CD4-positive, alpha-beta memory T cell (primary cell): ENCODE results near the gene HNRNPA3. TPM values are rescaled to one million over a fixed set of nuclear protein-coding genes. Genes with fewer than 3 reads are reported as not detected.

Source experiments
- CTCF ChIA-PET: fragments of 350-600 bp; sonication (Branson Sonifier 250); formaldehyde crosslinking; loops from one replicate; lab custom pipeline; 2021; ENCODE audit warnings: inconsistent platforms; ENCODE audit not compliant: partially characterized antibody; lab: Charles Lee
- POLR2A ChIA-PET: fragments of 350-600 bp; sonication (Branson Sonifier 250); formaldehyde crosslinking; loops from one replicate; lab custom pipeline; 2021; ENCODE audit not compliant: partially characterized antibody; lab: Charles Lee
- DNase-seq, 5 donors: peaks; one replicate each; pipeline versions ENCODE4 v3.0.0 to v3.0.0-alpha.2; 2020 to 2022; ENCODE audit warnings: mixed read lengths in 1 of 5
- H3K27ac ChIP-seq: one replicate; pipeline ENCODE4 v1.7.0; 2013; ENCODE audit warnings: low read depth, low read length
- H3K27me3 ChIP-seq: 2 replicates; pipeline ENCODE4 v1.7.0; 2013; ENCODE audit warnings: mild to moderate bottlenecking, low read length, moderate library complexity; ENCODE audit not compliant: insufficient read depth
- H3K36me3 ChIP-seq: 2 replicates; pipeline ENCODE4 v1.7.0; 2013; ENCODE audit warnings: mild to moderate bottlenecking, low read length, moderate library complexity; ENCODE audit not compliant: insufficient read depth
- H3K4me1 ChIP-seq: 2 replicates; pipeline ENCODE4 v1.7.0; 2013; ENCODE audit warnings: mild to moderate bottlenecking, low read length, moderate library complexity; ENCODE audit not compliant: insufficient read depth
- H3K4me3 ChIP-seq, 2 donors: one replicate each; pipeline ENCODE4 v1.7.0; 2013; ENCODE audit warnings: low read length in 2 of 2, mild to moderate bottlenecking in 1 of 2
- H3K9me3 ChIP-seq, 2 donors: one replicate each; pipeline ENCODE4 v1.7.0; 2013; ENCODE audit warnings: low read length in 2 of 2, control low read depth in 1 of 2; ENCODE audit not compliant: control insufficient read depth in 1 of 2
- H3K27ac Mint-ChIP-seq, 7 donors: one replicate each; pipeline ENCODE4 v1.8.0; 2020 to 2021; ENCODE audit warnings: mixed read lengths in 7 of 7, mild to moderate bottlenecking in 6 of 7, inconsistent platforms in 3 of 7, moderate library complexity in 3 of 7
- H3K27me3 Mint-ChIP-seq, 2 donors: one replicate each; pipeline ENCODE4 v1.8.0; 2020 to 2021; ENCODE audit warnings: mixed read lengths in 2 of 2
- H3K36me3 Mint-ChIP-seq, 2 donors: one replicate each; pipeline ENCODE4 v1.8.0; 2020 to 2021; ENCODE audit warnings: mixed read lengths in 2 of 2, inconsistent platforms in 1 of 2, mild to moderate bottlenecking in 1 of 2
- H3K4me1 Mint-ChIP-seq, 4 donors: one replicate each; pipeline ENCODE4 v1.8.0; 2020 to 2021; ENCODE audit warnings: mixed read lengths in 4 of 4, mild to moderate bottlenecking in 1 of 4
- H3K4me3 Mint-ChIP-seq, 8 donors: one replicate each; pipeline ENCODE4 v1.8.0; 2020 to 2021; ENCODE audit warnings: mixed read lengths in 8 of 8, mild to moderate bottlenecking in 7 of 8, moderate library complexity in 6 of 8, inconsistent platforms in 3 of 8
- H3K9me3 Mint-ChIP-seq, 8 donors: one replicate each; pipeline ENCODE4 v1.8.0; 2020 to 2021; ENCODE audit warnings: mixed read lengths in 8 of 8, mild to moderate bottlenecking in 5 of 8, inconsistent platforms in 3 of 8, moderate library complexity in 1 of 8
- intact Hi-C: fragments of 100-400 bp; cut with micrococcal nuclease; formaldehyde crosslinking; loops from one replicate; pipeline ENCODE4 v1.15.1; 2023
- microRNA-seq: library from miRNA; unstranded; fragments of <30 nt; microRNA quantifications from one replicate; pipeline ENCODE4 v1.2.0, GENCODE V29; 2021; ENCODE audit warnings: borderline replicate concordance, borderline number of aligned reads, borderline microRNAs expressed, mixed read lengths
- polyA plus RNA-seq, 2 donors: library from polyadenylated mRNA; unstranded; fragments of 300-500 nt; fragmentation: Illumina TruSeq; gene quantifications; one replicate each; pipeline ENCODE4 v1.2.3, GENCODE V29; 2021
- total RNA-seq, 2 experiments: library from RNA; stranded (reverse); gene quantifications; one replicate each; pipeline ENCODE4 v1.2.3, GENCODE V29; 2021

The HNRNPA3 gene
- total and polyA plus RNA-seq, 4 experiments from 2014 or later, result 41.1 to 175 (median 118) TPM

GRCh38 chr2:177273408-177273807, 60.8 kb downstream of the HNRNPA3 start:
- Mint-ChIP-seq H3K4me1 (no peaks in the 10 kb centered on the region), H3K4me3 (no peak overlapping the region), H3K9me3 (no peaks in the 10 kb centered on the region), H3K36me3 (no peaks in the 10 kb centered on the region), H3K27me3 (no peaks in the 10 kb centered on the region), H3K27ac (no peak overlapping the region)
- no peaks in the 10 kb centered on the region for H3K36me3 ChIP-seq
- H3K27me3 ChIP-seq, result no peaks in the 10 kb centered on the region
- CTCF ChIA-PET, result interaction anchor here (2.3 kb wide), 1 partner anchor 9 kb away, joined by 12 read pairs; the partner anchor contains the start of gene NFE2L2
- no peak overlapping the region for H3K27ac ChIP-seq
- no peaks in the 10 kb centered on the region for H3K9me3 ChIP-seq
- H3K4me3 ChIP-seq, result no peak overlapping the region
- intact Hi-C loops, result no loop called here
- POLR2A ChIA-PET, result interaction anchor here (1.4 to 3.2 kb wide), 2 partner anchors 9 to 46 kb away, joined by 3 to 27 read pairs; partner anchors contain the start of gene NFE2L2
- no peaks in the 10 kb centered on the region for H3K4me1 ChIP-seq
- no peak for DNase-seq

Small RNA genes within 50 kb of the gene (microRNA-seq; reads per million reads assigned to microRNA genes)
- gene MIR3128, result not detected

Other genes with a start within 250 kb of the HNRNPA3 start
- 10 to 100 TPM; 86.9 TPM for gene NFE2L2, start 51.9 kb downstream of the HNRNPA3 start, total RNA-seq
- gene NFE2L2, start 51.9 kb downstream of the HNRNPA3 start, polyA plus RNA-seq, result 10 to 100 TPM; 39.6 to 63.6 TPM
- 10 to 100 TPM; 28.3 to 29.7 TPM for gene AGPS, start 180.0 kb downstream of the HNRNPA3 start, total RNA-seq
- gene AGPS, start 180.0 kb downstream of the HNRNPA3 start, polyA plus RNA-seq, result 10 to 100 TPM; 13.8 to 17.4 TPM